ENCODE measurements around the gene FPR1.

The FPR1 gene

DNA sequence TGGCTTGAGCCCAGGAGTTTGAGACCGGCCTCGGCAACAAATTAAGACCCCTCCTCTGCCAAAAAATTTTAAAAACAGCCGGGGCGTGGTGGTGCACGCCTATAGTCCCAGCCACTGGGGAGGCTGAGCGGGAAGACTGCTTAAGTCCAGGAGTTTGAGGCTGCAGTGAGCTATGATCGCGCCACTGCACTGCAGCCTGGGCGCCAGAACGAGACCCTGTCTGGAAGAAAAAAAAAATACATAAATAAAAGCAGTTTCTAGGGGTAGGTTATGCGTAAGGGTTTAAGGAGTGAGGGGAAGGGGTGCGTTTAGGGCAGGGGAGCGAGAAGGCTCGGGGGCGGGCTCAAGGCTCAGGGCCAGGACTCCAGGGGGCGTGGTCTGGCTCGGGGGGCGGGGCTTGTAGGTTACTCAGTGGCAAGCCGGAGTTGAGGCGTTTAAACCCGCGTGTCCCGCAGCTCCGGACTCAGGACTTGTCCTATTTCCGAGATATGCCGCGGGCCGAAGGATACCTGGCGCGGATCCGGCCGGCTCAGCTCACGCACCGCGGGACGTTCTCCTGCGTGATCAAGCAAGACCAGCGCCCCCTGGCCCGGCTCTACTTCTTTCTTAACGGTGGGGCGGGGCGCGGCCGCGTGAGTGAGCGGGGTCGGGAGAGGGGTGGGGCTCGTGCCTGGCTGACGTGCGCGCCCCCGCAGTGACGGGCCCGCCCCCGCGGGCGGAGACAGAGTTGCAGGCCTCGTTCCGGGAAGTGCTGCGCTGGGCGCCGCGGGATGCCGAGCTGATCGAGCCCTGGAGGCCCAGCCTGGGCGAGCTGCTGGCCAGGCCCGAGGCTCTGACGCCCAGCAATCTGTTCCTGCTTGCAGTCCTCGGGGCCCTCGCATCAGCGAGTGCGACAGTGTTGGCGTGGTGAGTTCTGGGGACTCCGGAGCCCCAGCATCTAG is 47.8 kb downstream of the FPR1 start:
- DNase-seq: peak; percentile 94 to 95

DNA sequence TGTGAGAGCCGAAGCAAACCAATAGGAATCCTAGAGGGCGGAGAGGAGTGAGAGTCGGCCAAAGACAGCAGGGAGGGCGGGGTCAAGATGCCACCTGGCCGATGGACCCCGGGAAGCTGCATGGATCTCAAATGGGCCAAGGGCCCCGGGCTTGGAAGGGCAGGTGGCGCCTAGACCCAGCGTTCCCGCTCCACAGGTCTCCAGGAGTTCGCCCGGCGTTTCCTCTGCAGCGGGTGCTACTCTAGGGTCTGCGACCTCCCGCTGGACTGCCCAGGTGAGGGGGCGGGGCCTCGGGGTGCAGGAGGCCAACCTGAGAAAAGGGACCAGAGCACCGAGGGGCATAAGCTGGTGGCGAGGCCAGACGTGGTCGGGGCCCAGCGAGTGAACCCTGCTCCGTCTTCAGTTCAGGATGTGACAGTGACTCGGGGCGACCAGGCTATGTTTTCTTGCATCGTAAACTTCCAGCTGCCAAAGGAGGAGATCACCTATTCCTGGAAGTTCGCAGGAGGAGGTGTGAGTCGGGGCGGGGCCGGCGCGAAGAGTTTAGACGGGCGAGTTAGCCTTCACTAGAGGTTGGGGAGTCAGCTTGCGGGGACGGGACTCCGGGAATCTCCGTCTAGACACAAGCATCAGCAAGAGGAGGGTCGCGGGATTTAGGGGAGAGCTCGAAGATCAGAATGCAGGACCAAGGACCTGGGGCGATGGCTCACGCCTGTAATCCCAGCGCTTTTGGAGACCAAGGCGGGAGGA is 48.7 kb downstream of the FPR1 start:
- peak in 1 of 2 donors; percentile 4 for DNase-seq

DNA sequence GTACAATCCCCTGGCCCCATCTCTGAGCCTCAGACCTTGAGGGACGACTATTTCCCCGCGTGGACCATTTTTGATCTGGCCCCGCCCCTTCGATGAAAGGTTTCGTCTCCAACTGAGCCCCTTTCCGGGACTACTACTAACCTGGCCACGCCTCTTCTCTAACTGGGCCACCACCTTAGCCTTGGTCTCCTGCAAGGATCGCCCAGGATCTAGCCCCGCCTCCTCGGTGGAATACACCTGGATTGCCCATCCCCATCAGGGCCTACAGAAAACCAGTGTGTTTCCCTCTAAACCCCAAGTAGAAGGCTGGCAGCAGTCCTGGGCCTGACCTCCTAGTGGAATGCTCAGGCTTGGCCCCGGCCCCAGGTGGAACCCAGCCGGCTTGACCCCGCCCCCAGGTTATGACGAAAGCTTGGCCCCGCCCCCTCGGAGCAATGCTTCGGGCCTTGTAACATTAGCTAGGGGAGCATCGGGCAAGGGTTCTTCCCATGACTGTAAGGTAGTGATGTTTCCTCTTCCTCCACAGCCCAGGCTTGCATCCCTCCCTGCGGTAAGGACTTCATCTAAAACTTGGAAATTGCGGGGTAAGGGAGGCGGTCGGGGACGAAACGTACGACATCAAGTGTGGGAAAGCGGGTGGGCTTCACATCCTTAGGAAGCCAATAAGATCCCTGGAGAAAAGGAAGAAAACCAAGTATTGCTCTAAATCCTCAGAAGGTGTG is 49.4 kb downstream of the FPR1 start:
- DNase-seq: peak; percentile 59 to 69

DNA sequence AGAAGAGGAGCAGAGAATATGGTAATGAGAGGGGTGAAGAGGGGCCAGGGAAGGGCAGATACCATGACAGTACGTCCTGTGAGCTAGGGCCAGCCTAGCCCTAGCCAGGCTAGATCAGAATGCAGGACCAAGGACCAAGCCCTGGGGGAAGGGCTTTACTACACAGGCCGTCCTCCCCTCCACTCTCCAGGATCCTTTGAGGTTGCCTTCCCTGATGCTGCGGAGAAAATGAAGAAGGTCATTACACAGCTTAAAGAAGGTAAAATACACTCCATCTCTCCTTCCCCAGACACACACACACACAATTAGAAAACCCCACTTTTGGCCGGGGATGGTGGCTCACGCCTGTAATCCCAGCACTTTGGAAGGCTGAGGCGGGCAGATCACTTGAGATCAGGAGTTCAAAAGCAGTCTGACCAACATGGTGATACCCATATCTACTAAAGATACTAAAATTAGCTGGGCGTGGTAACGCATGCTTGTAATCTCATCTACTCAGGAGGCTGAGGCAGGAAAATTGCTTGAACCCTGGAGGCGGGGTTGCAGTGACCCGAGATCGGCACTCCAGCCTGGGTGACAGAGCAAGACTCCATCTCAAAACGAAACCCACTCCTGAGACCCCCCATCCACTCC is 50.1 kb downstream of the FPR1 start:
- DNase-seq: no peak

DNA sequence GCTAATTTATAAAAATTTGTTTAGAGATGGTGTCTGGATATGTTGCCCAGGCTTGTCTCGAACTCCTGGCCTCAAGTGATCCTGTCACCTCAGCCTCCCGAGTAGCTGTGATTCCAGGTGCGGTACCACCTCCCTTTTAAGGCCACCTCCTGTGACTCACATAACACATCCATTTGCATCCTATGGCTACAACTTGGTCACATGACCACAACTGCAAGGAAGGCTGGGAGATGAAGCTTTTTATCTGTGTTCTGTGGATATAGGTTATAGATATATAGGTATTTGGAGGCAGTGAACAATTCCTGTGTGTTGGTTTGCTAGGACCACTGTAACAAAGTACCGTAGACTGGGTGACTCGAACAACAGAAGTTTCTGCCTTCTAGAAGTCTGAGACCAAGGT is 52.5 kb downstream of the FPR1 start:
- no peak for DNase-seq

DNA sequence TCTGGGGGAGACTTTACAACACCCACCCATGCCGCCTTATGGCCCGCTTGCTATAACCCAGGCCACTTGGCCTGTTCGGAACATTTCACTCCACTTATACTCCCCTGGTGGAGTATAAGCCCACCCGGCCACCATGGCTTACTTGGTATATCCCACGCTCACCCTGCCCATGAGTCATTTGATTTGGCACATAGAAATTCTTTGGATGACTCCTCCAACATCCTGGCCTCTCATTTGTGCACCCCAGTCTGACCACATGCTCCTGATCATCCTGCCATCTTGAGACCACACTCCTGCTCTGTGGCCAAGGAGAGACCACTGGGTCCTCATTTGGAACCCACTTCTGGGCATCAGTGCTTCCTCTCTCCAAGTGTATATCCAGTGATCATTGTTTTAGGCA is 53.4 kb downstream of the FPR1 start:
- no peak for DNase-seq

DNA sequence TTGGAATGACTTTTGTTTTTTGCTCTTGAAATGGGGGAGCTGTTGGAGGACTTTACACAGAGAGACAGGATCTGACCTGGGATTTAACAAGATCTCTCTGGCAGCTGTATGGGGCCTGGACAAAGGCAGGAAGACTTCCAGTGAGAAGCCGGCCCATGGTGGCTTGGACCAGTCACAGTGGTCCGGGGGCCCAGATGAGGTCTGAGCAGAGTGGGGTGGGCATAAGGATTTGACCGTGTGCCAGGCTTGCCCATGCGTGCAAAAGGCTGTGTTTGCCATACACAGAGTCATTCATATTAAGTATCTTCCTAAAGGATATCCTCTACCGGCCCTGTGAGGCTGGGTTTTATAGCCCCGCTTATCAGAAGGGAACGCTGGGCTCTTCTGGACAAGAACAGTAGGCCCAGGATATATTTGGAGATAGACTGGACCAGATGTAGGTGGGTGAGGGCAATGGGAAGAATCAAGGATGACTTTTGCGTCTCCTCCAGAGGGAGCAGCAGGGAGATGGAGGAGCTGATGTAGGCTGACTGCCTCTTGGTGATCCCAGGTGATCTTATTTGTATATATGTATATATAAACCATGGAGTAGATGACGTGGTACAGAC is 54.4 kb downstream of the FPR1 start:
- no peak for DNase-seq

DNA sequence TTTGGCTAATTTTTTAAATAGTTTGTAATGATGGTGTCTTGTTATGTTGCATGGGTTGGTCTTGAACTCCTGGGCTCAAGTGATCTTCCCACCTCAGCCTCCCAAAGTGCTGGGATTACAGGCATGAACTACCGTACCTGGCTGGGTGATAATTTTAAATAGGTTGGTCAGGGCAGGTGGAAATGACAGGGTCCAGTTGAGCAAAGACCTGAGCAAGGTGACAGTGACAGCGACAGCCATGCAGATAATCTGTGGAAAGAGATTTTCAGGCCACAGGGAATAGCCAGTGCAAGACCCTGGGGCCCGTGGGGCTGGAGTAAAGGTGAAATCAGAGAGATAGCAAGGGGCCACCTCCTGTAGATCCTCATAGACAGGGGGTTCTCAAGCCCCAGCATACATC is 55.1 kb downstream of the FPR1 start:
- no peak for DNase-seq

Data from CD4-positive, alpha-beta T cell treated with Interleukin-1 beta for 1 hour (primary cell).